Lower lobe of right lung (tissue), 2 donors: ENCODE results near the gene NCBP3. TPM values are rescaled to one million over a fixed set of nuclear protein-coding genes. Genes with fewer than 3 reads are reported as not detected.

Source experiments
- ATAC-seq, 2 donors: fragments of 200-7000 bp; cut with Tn5 transposase; one replicate each; pipeline ENCODE4 v1.9.1; 2020 to 2022; ENCODE audit warnings: mild to moderate bottlenecking in 2 of 2, moderate library complexity in 2 of 2
- DNase-seq: peaks from one replicate; pipeline ENCODE4 v3.0.0-alpha.2; 2020
- H3K27ac ChIP-seq: fragments of 200-600 bp; one replicate; pipeline ENCODE4 v1.8.0; 2022
- H3K27me3 ChIP-seq: fragments of 200-600 bp; one replicate; pipeline ENCODE4 v1.8.0; 2022; ENCODE audit warnings: low read depth
- H3K36me3 ChIP-seq: fragments of 200-600 bp; one replicate; pipeline ENCODE4 v1.8.0; 2022; ENCODE audit warnings: mild to moderate bottlenecking
- H3K4me1 ChIP-seq: fragments of 200-600 bp; one replicate; pipeline ENCODE4 v1.8.0; 2022
- H3K4me3 ChIP-seq: fragments of 200-600 bp; one replicate; pipeline ENCODE4 v1.8.0; 2022; ENCODE audit warnings: mild to moderate bottlenecking
- H3K9me3 ChIP-seq: fragments of 200-600 bp; one replicate; pipeline ENCODE4 v1.8.0; 2022
- intact Hi-C: fragments of 100-400 bp; cut with DNase I; formaldehyde crosslinking; loops from one replicate; pipeline ENCODE4 v1.11.0; 2022
- total RNA-seq: library from RNA; stranded (reverse); fragmentation: NEBNext Ultra II Directional; extraction: Animal tissue kit (Norgen Biotek cat#: 25700); gene quantifications from one replicate; pipeline ENCODE4 v1.2.1, GENCODE V29; 2021
- TF ChIP-seq, protein P1 (sequence below): fragments of 200-600 bp; IDR thresholded peaks from one replicate; pipeline ENCODE4 v1.8.0; 2022; ENCODE audit warnings: antibody characterized with exemption, mild to moderate bottlenecking
- donor health status: DM: no; HTN: yes; CAD: no; lungs with severe emphysema.

NCBP3 gene
- total RNA-seq, 1 donor from 2014 or later: 40.3 TPM

DNA sequence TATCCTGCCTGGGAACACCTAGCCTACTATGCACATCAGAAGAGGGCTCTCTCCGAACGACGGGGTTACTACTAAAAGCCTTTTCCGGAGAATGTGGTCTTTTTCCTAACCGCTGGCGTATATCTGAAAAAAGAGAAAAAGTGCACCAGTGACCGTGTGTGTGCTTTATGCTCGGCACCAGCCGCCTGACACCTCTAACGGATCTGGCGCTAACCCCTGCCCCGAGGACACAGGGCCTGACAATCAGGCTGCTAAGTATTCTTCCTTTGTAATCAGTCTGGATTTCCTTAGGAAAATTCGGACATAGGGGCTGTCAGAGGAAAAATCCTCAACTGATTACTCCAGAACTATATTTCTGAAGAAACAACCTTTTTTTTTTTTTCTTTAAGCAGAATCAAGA, 31.7 kb downstream of the NCBP3 start:
- no peak overlapping the region for H3K4me3 ChIP-seq
- H3K4me1 ChIP-seq: no peaks in the 10 kb centered on the region
- intact Hi-C loops: no loop called here
- H3K27me3 ChIP-seq: no peaks in the 10 kb centered on the region
- no peaks in the 10 kb centered on the region for H3K9me3 ChIP-seq
- ATAC-seq (no peak), DNase-seq (no peak)
- peaks cover 100% of the 10 kb centered on the region for H3K36me3 ChIP-seq
- no peak overlapping the region for H3K27ac ChIP-seq
- TF ChIP-seq, protein P1, sequence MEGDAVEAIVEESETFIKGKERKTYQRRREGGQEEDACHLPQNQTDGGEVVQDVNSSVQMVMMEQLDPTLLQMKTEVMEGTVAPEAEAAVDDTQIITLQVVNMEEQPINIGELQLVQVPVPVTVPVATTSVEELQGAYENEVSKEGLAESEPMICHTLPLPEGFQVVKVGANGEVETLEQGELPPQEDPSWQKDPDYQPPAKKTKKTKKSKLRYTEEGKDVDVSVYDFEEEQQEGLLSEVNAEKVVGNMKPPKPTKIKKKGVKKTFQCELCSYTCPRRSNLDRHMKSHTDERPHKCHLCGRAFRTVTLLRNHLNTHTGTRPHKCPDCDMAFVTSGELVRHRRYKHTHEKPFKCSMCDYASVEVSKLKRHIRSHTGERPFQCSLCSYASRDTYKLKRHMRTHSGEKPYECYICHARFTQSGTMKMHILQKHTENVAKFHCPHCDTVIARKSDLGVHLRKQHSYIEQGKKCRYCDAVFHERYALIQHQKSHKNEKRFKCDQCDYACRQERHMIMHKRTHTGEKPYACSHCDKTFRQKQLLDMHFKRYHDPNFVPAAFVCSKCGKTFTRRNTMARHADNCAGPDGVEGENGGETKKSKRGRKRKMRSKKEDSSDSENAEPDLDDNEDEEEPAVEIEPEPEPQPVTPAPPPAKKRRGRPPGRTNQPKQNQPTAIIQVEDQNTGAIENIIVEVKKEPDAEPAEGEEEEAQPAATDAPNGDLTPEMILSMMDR: no peak

GRCh38 chr17:3813171-3813570, 32.9 kb downstream of the NCBP3 start:
- no peaks in the 10 kb centered on the region for H3K27me3 ChIP-seq
- H3K4me3 ChIP-seq: no peak overlapping the region
- DNase-seq: no peak

GRCh38 chr17:3812771-3813170, 33.3 kb downstream of the NCBP3 start:
- intact Hi-C loops: no loop called here
- Histone ChIP-seq H3K27ac (no peak overlapping the region), H3K4me3 (no peak overlapping the region), H3K27me3 (no peaks in the 10 kb centered on the region), H3K4me1 (no peaks in the 10 kb centered on the region), H3K9me3 (no peaks in the 10 kb centered on the region), H3K36me3 (peaks cover 100% of the 10 kb centered on the region)
- TF ChIP-seq, protein P1: no peak
- ATAC-seq (no peak), DNase-seq (no peak)

More at GRCh38 chr17:3813171-3813570, 32.9 kb downstream of the NCBP3 start:
- peaks cover 100% of the 10 kb centered on the region for H3K36me3 ChIP-seq
- H3K4me1 ChIP-seq: no peaks in the 10 kb centered on the region
- TF ChIP-seq, protein P1: no peak
- intact Hi-C loops: no loop called here
- no peak overlapping the region for H3K27ac ChIP-seq
- ATAC-seq: no peak
- H3K9me3 ChIP-seq: no peaks in the 10 kb centered on the region

GRCh38 chr17:3812284-3812683, 33.8 kb downstream of the NCBP3 start:
- peaks cover 100% of the 10 kb centered on the region for H3K36me3 ChIP-seq
- ATAC-seq (no peak), DNase-seq (no peak)
- H3K4me1 ChIP-seq: no peaks in the 10 kb centered on the region
- no peak overlapping the region for H3K4me3 ChIP-seq
- no peaks in the 10 kb centered on the region for H3K9me3 ChIP-seq
- intact Hi-C loops: no loop called here
- H3K27me3 ChIP-seq: no peaks in the 10 kb centered on the region
- H3K27ac ChIP-seq: no peak overlapping the region
- TF ChIP-seq, protein P1: no peak

DNA sequence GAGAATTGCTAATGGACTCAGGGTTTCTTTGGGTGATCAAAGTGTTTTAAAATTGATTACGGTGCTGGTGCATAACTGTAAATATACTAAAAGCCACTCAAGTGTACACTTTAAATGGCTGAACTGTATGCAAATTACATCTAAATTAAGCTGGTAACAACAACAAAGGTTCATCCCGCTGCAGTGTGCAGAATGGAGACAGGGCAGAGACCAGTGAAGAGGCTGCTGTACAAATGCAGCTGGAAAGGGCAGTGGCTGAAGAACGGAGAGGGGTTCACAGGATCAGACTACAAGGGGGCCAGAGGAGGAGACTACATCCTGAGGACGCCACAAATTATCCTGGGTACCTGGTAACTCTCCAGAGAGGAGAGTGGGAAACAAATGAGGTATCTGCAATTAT, 36.0 kb downstream of the NCBP3 start:
- no peak for ATAC-seq
- H3K36me3 ChIP-seq: peaks cover 89% of the 10 kb centered on the region
- no peak for DNase-seq
- H3K27me3 ChIP-seq: no peaks in the 10 kb centered on the region
- H3K27ac ChIP-seq: no peak overlapping the region
- H3K4me3 ChIP-seq: no peak overlapping the region
- no peaks in the 10 kb centered on the region for H3K4me1 ChIP-seq
- TF ChIP-seq, protein P1: no peak
- intact Hi-C loops: no loop called here
- no peaks in the 10 kb centered on the region for H3K9me3 ChIP-seq

DNA sequence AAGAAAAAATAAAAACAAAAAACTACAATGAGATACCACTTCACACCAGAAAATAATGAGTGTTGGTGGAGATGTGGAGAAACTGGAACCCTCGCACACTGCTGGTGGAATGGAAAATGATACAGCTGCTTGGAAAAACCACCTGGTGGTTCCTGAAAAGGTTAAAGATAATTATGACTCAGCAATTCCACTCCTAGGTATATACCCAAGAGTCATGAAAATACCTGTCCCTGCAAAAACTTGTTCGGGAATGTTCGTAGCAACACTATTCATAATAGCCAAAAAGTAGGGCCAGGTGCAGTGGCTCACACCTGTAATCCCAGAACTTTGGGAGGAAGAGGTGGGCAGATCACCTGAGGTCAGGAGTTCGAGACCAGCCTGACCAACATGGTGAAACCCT, 36.9 kb downstream of the NCBP3 start:
- H3K4me1 ChIP-seq: peaks cover 4% of the 10 kb centered on the region
- H3K27ac ChIP-seq: no peak overlapping the region
- DNase-seq (no peak), ATAC-seq (no peak)
- TF ChIP-seq, protein P1: no peak
- H3K27me3 ChIP-seq: no peaks in the 10 kb centered on the region
- intact Hi-C loops: no loop called here
- no peak overlapping the region for H3K4me3 ChIP-seq
- no peaks in the 10 kb centered on the region for H3K9me3 ChIP-seq
- H3K36me3 ChIP-seq: peaks cover 80% of the 10 kb centered on the region
